K562 (cell line): ENCODE results near the gene SDSL. TPM values are rescaled to one million over a fixed set of nuclear protein-coding genes. Genes with fewer than 3 reads are reported as not detected.

Experiments used
- HDAC3 ChIP-seq: fragments of 450-650 bp; IDR thresholded peaks from 2 replicates; pipeline ENCODE4 v1.6.1; 2018; ENCODE audit warnings: borderline replicate concordance, mild to moderate bottlenecking, moderate library complexity; ENCODE audit not compliant: partially characterized antibody
- POLR2AphosphoS5 ChIP-seq: IDR thresholded peaks from 2 replicates; pipeline ENCODE4 v1.6.1; 2011; ENCODE audit warnings: mild to moderate bottlenecking, low read depth, low read length, moderate library complexity; ENCODE audit not compliant: control insufficient read depth, insufficient read depth
- SAFB ChIP-seq: fragments of 200-400 bp; formaldehyde crosslinking; IDR thresholded peaks from 2 replicates; pipeline ENCODE4 v1.6.1; 2017; ENCODE audit warnings: low read depth, low read length, borderline replicate concordance
- SIRT6 ChIP-seq: IDR thresholded peaks from one replicate; pipeline ENCODE4 v1.6.1; 2012; ENCODE audit warnings: low read depth, mild to moderate bottlenecking, control low read depth, inconsistent platforms, low read length, moderate library complexity
- SOX6 ChIP-seq: fragments of 450-650 bp; IDR thresholded peaks from 2 replicates; pipeline ENCODE4 v1.6.1; 2014; ENCODE audit warnings: mild to moderate bottlenecking
- U2AF2 ChIP-seq: fragments of 200-400 bp; formaldehyde crosslinking; optimal IDR thresholded peaks from 2 replicates; pipeline ENCODE3; 2017; ENCODE audit warnings: low read depth, mild to moderate bottlenecking, low read length
- ZBTB12 ChIP-seq: fragments of 250-450 bp; sonication (Bioruptor Pico); IDR thresholded peaks from 2 replicates; pipeline ENCODE4 v1.4.0; 2020
- ZNF263 ChIP-seq: sonication (generic); formaldehyde crosslinking; IDR thresholded peaks from 2 replicates; pipeline ENCODE4 v1.8.0; 2022; ENCODE audit warnings: mild to moderate bottlenecking, missing genetic modification reagents, borderline replicate concordance
- polyA plus RNA-seq, 8 experiments: library from polyadenylated mRNA; depleted of rRNA in 4 of 8; stranded (reverse) in 5 of 8; unstranded in 3 of 8; fragments of >200 nt; fragmentation: Nextera tagmentation in 2 of 8; fragmentation: Illumina TruSeq in 1 of 8; extraction: Ambion mirVana in 2 of 8; extraction: Trizol in 1 of 8; gene quantifications; 2 replicates each; pipeline versions ENCODE4 v1.2.1 to v1.2.3, GENCODE V29; 2011 to 2014; ENCODE audit warnings: inconsistent platforms in 1 of 8, missing spikeins in 1 of 8
- total RNA-seq, 7 experiments: library from RNA; depleted of rRNA in 6 of 7; stranded (reverse); fragments of >200 nt in 6 of 7; fragmentation: Illumina TruSeq in 2 of 7; extraction: Trizol in 2 of 7; gene quantifications; 2 replicates each; pipeline versions ENCODE4 v1.2.1 to v1.2.3, GENCODE V29; 2011 to 2021; ENCODE audit warnings: low replicate concordance in 1 of 7
- TF ChIP-seq, protein P1 (sequence below): fragments of 450-650 bp; IDR thresholded peaks from 2 replicates; pipeline ENCODE4 v1.6.1; 2016; ENCODE audit warnings: mild to moderate bottlenecking, moderate library complexity
- TF ChIP-seq, protein P2 (sequence below): fragments of 450-650 bp; formaldehyde crosslinking; IDR thresholded peaks from 2 replicates; pipeline ENCODE4 v1.4.0; 2020; ENCODE audit warnings: mild to moderate bottlenecking

Gene SDSL
- total and polyA plus RNA-seq, 9 of the 15 experiments (the other 6 are each of a cell fraction or from before 2014, with no cell fraction given), result 0.31 to 11.0 (median 7.4) TPM

DNA sequence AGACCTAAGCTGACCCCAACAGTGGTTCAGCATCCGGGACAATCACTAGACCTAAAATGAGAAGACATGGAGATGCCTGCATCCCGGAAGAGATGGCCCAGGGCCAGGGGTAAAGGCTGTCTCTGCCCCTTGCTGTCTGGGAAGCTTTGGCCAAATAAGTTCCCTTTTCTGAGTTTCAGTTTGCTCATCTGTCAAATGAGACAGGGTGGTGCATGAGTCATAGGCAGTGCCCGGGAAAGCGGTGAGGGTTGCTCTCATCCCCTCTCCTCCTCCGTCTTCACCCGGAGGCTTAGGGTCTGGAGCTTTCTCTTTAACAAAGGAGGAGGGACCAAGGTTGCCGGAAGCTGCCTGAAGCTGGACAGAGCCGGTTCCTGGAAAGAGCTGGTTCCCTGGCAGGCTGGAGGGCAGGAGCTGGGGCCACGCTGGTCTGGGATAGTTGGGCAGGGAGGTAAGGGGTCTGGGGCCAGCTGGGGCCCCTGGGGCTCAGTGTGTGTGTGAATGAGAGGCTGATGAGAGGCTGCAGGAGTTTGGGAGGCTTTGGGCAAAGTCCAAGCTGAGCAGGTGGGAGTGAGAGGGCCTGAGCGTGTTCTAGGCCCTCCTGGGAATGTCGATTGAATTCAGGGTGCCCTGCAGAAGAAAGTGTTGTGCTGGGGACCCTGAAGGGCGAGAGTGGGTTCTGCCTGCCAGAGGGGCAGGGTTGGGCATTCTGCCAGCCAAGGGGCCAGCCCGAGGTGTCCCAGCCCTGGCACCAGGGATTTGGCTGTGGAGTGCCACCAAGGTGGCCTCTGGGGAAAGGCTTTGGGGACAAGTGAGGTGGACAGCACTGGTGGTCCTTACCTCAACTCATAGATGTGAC is at the start of gene SDSL (continued):
- TF ChIP-seq U2AF2 (no peak), SAFB (no peak), SIRT6 (no peak), ZBTB12 (CRISPR knock-in tag) (no peak), ZNF263 (CRISPR knock-in tag) (no peak; the same call in 1 of the 2 replicates), SOX6 (peak; percentile 50), POLR2AphosphoS5 (peak; percentile 77; the same call in 1 of the 2 replicates), HDAC3 (no peak)
- TF ChIP-seq, protein P1, sequence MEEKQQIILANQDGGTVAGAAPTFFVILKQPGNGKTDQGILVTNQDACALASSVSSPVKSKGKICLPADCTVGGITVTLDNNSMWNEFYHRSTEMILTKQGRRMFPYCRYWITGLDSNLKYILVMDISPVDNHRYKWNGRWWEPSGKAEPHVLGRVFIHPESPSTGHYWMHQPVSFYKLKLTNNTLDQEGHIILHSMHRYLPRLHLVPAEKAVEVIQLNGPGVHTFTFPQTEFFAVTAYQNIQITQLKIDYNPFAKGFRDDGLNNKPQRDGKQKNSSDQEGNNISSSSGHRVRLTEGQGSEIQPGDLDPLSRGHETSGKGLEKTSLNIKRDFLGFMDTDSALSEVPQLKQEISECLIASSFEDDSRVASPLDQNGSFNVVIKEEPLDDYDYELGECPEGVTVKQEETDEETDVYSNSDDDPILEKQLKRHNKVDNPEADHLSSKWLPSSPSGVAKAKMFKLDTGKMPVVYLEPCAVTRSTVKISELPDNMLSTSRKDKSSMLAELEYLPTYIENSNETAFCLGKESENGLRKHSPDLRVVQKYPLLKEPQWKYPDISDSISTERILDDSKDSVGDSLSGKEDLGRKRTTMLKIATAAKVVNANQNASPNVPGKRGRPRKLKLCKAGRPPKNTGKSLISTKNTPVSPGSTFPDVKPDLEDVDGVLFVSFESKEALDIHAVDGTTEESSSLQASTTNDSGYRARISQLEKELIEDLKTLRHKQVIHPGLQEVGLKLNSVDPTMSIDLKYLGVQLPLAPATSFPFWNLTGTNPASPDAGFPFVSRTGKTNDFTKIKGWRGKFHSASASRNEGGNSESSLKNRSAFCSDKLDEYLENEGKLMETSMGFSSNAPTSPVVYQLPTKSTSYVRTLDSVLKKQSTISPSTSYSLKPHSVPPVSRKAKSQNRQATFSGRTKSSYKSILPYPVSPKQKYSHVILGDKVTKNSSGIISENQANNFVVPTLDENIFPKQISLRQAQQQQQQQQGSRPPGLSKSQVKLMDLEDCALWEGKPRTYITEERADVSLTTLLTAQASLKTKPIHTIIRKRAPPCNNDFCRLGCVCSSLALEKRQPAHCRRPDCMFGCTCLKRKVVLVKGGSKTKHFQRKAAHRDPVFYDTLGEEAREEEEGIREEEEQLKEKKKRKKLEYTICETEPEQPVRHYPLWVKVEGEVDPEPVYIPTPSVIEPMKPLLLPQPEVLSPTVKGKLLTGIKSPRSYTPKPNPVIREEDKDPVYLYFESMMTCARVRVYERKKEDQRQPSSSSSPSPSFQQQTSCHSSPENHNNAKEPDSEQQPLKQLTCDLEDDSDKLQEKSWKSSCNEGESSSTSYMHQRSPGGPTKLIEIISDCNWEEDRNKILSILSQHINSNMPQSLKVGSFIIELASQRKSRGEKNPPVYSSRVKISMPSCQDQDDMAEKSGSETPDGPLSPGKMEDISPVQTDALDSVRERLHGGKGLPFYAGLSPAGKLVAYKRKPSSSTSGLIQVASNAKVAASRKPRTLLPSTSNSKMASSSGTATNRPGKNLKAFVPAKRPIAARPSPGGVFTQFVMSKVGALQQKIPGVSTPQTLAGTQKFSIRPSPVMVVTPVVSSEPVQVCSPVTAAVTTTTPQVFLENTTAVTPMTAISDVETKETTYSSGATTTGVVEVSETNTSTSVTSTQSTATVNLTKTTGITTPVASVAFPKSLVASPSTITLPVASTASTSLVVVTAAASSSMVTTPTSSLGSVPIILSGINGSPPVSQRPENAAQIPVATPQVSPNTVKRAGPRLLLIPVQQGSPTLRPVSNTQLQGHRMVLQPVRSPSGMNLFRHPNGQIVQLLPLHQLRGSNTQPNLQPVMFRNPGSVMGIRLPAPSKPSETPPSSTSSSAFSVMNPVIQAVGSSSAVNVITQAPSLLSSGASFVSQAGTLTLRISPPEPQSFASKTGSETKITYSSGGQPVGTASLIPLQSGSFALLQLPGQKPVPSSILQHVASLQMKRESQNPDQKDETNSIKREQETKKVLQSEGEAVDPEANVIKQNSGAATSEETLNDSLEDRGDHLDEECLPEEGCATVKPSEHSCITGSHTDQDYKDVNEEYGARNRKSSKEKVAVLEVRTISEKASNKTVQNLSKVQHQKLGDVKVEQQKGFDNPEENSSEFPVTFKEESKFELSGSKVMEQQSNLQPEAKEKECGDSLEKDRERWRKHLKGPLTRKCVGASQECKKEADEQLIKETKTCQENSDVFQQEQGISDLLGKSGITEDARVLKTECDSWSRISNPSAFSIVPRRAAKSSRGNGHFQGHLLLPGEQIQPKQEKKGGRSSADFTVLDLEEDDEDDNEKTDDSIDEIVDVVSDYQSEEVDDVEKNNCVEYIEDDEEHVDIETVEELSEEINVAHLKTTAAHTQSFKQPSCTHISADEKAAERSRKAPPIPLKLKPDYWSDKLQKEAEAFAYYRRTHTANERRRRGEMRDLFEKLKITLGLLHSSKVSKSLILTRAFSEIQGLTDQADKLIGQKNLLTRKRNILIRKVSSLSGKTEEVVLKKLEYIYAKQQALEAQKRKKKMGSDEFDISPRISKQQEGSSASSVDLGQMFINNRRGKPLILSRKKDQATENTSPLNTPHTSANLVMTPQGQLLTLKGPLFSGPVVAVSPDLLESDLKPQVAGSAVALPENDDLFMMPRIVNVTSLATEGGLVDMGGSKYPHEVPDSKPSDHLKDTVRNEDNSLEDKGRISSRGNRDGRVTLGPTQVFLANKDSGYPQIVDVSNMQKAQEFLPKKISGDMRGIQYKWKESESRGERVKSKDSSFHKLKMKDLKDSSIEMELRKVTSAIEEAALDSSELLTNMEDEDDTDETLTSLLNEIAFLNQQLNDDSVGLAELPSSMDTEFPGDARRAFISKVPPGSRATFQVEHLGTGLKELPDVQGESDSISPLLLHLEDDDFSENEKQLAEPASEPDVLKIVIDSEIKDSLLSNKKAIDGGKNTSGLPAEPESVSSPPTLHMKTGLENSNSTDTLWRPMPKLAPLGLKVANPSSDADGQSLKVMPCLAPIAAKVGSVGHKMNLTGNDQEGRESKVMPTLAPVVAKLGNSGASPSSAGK, result peak; percentile 52; the same call in 1 of the 2 replicates
- TF ChIP-seq, protein P2, sequence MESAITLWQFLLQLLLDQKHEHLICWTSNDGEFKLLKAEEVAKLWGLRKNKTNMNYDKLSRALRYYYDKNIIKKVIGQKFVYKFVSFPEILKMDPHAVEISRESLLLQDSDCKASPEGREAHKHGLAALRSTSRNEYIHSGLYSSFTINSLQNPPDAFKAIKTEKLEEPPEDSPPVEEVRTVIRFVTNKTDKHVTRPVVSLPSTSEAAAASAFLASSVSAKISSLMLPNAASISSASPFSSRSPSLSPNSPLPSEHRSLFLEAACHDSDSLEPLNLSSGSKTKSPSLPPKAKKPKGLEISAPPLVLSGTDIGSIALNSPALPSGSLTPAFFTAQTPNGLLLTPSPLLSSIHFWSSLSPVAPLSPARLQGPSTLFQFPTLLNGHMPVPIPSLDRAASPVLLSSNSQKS, result no peak
